ENCODE measurements around the gene PRKCZ.

Gene PRKCZ

DNA sequence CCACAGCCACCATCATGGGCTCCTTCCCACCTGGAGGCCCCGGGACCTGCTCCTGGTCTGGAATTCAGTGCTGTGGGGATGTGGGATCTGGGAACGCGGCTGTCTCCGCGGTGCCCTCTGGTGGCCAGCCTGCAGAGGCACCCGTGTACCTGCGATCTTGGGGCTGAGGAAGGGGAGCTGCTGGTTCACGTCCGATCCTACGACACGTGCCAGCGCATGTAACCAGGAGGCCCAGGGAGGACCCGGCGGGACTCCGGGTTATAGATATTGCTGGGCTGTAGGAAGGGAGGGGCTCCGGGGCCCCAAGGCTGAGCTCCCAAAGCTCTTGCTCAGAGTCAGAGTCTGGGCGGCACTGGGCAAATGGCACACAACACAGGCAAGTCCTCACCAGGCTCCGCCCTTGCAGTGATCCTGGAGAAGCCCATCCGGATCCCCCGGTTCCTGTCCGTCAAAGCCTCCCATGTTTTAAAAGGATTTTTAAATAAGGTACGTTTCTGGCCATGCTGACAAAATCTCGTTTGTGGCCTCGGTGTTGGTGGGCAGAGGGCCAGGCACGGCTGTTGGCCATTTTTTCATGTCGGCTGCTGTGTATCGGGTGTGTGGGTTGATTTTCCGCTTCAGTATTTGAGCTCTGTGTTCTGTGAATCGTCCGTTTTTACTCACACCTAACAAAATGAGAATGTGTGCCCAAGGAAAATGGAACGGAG lies 124.3 kb downstream of the PRKCZ start:
- TF ChIP-seq, protein P1, sequence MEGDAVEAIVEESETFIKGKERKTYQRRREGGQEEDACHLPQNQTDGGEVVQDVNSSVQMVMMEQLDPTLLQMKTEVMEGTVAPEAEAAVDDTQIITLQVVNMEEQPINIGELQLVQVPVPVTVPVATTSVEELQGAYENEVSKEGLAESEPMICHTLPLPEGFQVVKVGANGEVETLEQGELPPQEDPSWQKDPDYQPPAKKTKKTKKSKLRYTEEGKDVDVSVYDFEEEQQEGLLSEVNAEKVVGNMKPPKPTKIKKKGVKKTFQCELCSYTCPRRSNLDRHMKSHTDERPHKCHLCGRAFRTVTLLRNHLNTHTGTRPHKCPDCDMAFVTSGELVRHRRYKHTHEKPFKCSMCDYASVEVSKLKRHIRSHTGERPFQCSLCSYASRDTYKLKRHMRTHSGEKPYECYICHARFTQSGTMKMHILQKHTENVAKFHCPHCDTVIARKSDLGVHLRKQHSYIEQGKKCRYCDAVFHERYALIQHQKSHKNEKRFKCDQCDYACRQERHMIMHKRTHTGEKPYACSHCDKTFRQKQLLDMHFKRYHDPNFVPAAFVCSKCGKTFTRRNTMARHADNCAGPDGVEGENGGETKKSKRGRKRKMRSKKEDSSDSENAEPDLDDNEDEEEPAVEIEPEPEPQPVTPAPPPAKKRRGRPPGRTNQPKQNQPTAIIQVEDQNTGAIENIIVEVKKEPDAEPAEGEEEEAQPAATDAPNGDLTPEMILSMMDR (IDR thresholded peaks at IDR 0.05) = peak; percentile 95
- TF ChIP-seq ZFX (IDR thresholded peaks at IDR 0.05; ENCODE audit: borderline replicate concordance) = no peak

DNA sequence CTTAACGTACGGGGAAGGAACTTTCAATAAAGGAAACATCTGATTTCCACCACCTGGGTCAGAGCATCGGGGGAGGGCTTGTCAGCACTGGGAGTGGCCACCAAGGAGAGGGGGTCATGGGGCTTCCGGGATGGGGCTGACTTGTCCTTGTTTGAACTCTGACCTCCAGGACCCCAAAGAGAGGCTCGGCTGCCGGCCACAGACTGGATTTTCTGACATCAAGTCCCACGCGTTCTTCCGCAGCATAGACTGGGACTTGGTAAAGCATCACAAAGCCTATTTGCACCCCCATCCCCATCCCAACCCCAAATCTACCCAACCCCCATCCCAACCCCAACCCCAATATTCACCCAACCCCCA lies 124.8 kb downstream of the PRKCZ start:
- no peak overlapping the region for H3K27ac ChIP-seq
- TF ChIP-seq ZFX (IDR thresholded peaks at IDR 0.05; ENCODE audit: borderline replicate concordance) = no peak
- TF ChIP-seq, protein P1 (IDR thresholded peaks at IDR 0.05) = no peak

More for the DNA sequence above, 124.3 kb downstream of the PRKCZ start:
- no peak overlapping the region for H3K27ac ChIP-seq

DNA sequence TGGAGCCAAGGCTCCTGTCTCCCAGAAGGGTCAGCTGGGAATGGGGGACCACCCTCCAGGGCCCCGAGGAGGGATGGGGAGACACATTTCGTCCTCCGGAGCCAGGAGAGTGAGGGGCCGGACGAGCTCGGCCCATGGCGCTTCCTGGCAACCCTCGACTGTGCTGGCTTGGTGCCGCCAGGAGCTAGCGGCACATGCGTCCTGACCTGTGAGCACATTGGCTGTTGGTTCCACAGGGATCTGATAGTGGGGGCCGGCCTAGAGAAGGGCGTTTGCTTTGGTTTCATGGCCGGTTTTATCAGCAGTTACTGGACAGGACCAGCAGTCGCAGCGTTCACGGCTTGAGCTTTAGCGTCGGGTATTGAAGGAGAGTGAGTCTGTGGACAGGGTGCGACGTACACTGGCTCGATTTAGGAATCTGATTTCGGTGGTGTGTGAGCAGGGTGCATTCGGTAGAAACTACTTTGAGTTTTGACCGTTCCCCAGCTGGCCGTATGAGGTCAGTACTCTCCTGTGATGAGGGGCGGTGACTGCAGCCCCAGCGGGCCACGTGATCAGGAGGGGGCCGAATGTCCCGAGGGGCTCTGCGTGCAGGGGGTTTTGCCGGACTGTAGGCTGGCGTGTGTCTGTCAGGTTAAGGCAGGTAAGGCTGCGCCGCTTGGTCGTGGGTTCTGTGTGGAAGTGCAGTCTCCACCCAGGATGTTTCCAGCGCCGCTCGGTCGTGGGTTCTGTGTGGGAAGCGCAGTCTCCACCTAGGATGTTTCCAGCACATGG lies 125.7 kb downstream of the PRKCZ start:
- H3K27ac ChIP-seq = no peak overlapping the region
- TF ChIP-seq, protein P1 (IDR thresholded peaks at IDR 0.05) = no peak
- TF ChIP-seq ZFX (IDR thresholded peaks at IDR 0.05; ENCODE audit: borderline replicate concordance) = no peak

DNA sequence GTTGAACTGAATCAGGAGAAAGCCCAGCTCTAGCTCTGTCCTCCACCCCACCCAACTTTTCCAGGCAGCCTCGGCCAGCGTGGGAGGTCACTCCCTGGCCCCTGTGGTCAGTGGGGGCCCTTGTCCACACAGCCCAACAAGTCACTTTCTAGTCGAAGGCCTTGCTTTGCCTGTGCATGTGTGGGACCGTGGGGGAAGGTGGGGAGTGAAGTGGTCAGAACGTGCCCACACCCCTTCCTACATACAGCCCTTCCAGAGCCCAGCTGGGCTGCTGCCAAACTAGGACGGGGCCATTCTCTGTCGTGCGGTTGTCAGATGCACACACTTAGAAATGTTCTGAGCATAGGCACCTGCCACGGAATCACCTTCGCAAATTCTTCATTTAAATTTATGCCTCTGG lies 126.4 kb downstream of the PRKCZ start:
- TF ChIP-seq ZFX (IDR thresholded peaks at IDR 0.05; ENCODE audit: borderline replicate concordance) = no peak
- TF ChIP-seq, protein P1 (IDR thresholded peaks at IDR 0.05) = no peak
- H3K27ac ChIP-seq = no peak overlapping the region

DNA sequence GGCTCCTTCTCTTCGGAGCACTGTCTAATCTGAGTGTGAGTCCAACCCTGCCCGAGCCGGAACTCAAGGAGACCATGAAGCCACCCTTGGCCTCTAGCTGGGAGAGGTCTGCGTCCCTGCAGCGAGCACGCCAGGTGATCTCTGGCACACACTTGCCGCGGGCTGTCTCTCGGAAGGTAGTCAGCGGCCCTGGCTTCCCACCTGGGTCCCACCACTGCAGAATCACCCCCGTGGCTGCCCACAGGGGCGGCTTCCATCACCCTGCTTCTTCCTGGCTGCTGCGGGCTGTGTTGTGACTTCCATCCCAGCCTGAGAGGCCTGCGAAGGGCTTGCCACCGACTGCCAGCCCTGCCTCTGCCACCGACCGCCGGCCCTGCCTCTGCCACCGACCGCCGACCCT lies 127.3 kb downstream of the PRKCZ start:
- no peak for TF ChIP-seq ZFX (IDR thresholded peaks at IDR 0.05; ENCODE audit: borderline replicate concordance)
- TF ChIP-seq, protein P1 (IDR thresholded peaks at IDR 0.05) = no peak

DNA sequence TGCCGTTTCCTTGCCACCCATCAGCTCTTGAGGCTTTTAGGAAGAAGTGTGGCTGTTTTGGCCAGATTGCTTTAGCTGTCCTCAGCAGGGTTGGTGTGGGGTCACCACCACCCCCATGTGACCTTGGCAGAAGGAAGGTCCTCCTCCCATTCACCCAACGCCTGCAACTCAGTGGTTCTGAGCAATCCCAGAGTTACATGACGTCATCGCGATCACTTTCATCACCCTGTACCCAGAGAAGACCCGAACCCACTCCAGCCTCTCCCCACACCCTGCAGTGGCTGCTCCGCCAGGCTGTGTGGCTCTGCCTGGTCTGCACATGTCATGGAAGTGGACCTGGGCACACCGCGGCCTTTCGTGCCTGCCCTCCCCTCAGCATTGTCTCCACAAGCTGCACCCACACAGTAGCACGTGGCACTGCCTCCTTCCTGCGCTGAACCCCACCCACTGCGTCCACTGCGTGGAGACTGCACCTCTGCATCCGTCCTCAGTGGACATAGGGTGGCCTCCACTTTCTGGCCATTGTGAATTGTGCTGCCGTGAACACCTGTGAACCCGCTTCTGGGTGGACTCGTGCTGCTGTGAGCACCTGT lies 127.8 kb downstream of the PRKCZ start:
- TF ChIP-seq, protein P1 (IDR thresholded peaks at IDR 0.05) = no peak
- TF ChIP-seq ZFX (IDR thresholded peaks at IDR 0.05; ENCODE audit: borderline replicate concordance) = no peak
- no peak overlapping the region for H3K27ac ChIP-seq

More for the DNA sequence above, 127.3 kb downstream of the PRKCZ start:
- H3K27ac ChIP-seq = no peak overlapping the region

DNA sequence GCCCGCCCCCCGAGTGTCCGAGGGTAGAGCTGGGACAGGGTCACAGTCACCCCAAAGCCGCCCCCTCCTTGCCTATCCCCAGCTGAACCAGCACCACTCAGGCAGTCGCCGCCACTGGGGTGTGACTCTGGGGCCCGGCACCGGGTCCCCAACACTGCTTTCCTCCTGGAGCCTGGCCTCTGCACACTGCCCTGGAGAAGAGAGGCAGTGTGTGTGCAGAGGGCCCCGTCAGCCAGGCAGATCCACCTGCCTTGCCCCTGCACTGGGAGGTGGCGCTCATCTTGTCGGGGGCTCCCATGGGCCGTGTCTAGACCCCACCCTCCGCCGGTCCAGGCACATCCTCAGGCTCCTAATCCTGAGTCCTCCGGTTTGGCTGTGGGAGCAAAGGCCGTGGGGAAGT lies 128.7 kb downstream of the PRKCZ start:
- H3K27ac ChIP-seq = no peak overlapping the region
- TF ChIP-seq ZFX (IDR thresholded peaks at IDR 0.05; ENCODE audit: borderline replicate concordance) = no peak
- TF ChIP-seq, protein P1 (IDR thresholded peaks at IDR 0.05) = no peak
